Naive thymus-derived CD4-positive, alpha-beta T cell (primary cell): Measurements from ENCODE around the gene KRTAP3-2. TPM values are rescaled to one million over a fixed set of nuclear protein-coding genes. Genes with fewer than 3 reads are reported as not detected.

Source experiments
- ATAC-seq: fragments of 150-1000 bp; cut with Tn5 transposase; 2 replicates; pipeline ENCODE4 v1.10.0; 2021; ENCODE audit warnings: mild to moderate bottlenecking, moderate library complexity
- CTCF ChIA-PET: fragments of 350-600 bp; sonication (Branson Sonifier 250); formaldehyde crosslinking; loops from one replicate; lab custom pipeline; 2021; ENCODE audit warnings: antibody characterized with exemption; lab: Charles Lee
- POLR2A ChIA-PET: fragments of 350-600 bp; sonication (Branson Sonifier 250); formaldehyde crosslinking; loops from one replicate; lab custom pipeline; 2021; ENCODE audit warnings: antibody characterized with exemption, inconsistent platforms; lab: Charles Lee
- DNase-seq, 9 donors: peaks; one replicate each; pipeline versions ENCODE4 v3.0.0 to v3.0.0-alpha.2; 2020 to 2022; ENCODE audit warnings: mixed read lengths in 1 of 9
- H3K27ac ChIP-seq: one replicate; pipeline ENCODE4 v1.7.0; 2013; ENCODE audit warnings: mild to moderate bottlenecking, low read depth, low read length, moderate library complexity
- H3K27me3 ChIP-seq, 2 donors: one replicate each; pipeline ENCODE4 v1.7.0; 2013; ENCODE audit warnings: low read length in 2 of 2, mild to moderate bottlenecking in 2 of 2, moderate library complexity in 2 of 2; ENCODE audit not compliant: control insufficient read depth in 2 of 2, insufficient read depth in 2 of 2
- H3K36me3 ChIP-seq, 3 experiments: 1 replicate in 2 of 3; 2 replicates in 1 of 3; pipeline ENCODE4 v1.7.0; 2013; ENCODE audit warnings: low read length in 3 of 3, mild to moderate bottlenecking in 3 of 3, moderate library complexity in 1 of 3; ENCODE audit not compliant: insufficient read depth in 3 of 3, control insufficient read depth in 2 of 3
- H3K4me1 ChIP-seq, 2 donors: one replicate each; pipeline ENCODE4 v1.7.0; 2013; ENCODE audit warnings: low read length in 2 of 2, mild to moderate bottlenecking in 2 of 2, moderate library complexity in 1 of 2; ENCODE audit not compliant: control insufficient read depth in 2 of 2, insufficient read depth in 2 of 2
- H3K4me3 ChIP-seq: 2 replicates; pipeline ENCODE4 v1.7.0; 2013; ENCODE audit warnings: mild to moderate bottlenecking, low read length
- H3K9me3 ChIP-seq, 3 experiments: 1 replicate in 2 of 3; 2 replicates in 1 of 3; pipeline ENCODE4 v1.7.0; 2013; ENCODE audit warnings: low read length in 3 of 3; ENCODE audit not compliant: control insufficient read depth in 2 of 3
- H3K27ac Mint-ChIP-seq, 9 donors: one replicate each; pipeline ENCODE4 v1.8.0; 2020 to 2022; ENCODE audit warnings: mixed read lengths in 9 of 9, mild to moderate bottlenecking in 8 of 9, moderate library complexity in 5 of 9, inconsistent platforms in 2 of 9
- H3K27me3 Mint-ChIP-seq, 5 donors: one replicate each; pipeline ENCODE4 v1.8.0; 2021 to 2022; ENCODE audit warnings: mixed read lengths in 5 of 5, mild to moderate bottlenecking in 1 of 5
- H3K36me3 Mint-ChIP-seq, 5 donors: one replicate each; pipeline ENCODE4 v1.8.0; 2020 to 2022; ENCODE audit warnings: mixed read lengths in 5 of 5, mild to moderate bottlenecking in 3 of 5, inconsistent platforms in 1 of 5
- H3K4me1 Mint-ChIP-seq, 7 donors: one replicate each; pipeline ENCODE4 v1.8.0; 2020 to 2022; ENCODE audit warnings: mixed read lengths in 7 of 7, mild to moderate bottlenecking in 3 of 7, inconsistent platforms in 1 of 7
- H3K4me3 Mint-ChIP-seq, 10 donors: one replicate each; pipeline ENCODE4 v1.8.0; 2020 to 2022; ENCODE audit warnings: mild to moderate bottlenecking in 10 of 10, mixed read lengths in 10 of 10, moderate library complexity in 6 of 10, inconsistent platforms in 2 of 10
- H3K9me3 Mint-ChIP-seq, 11 donors: one replicate each; pipeline ENCODE4 v1.8.0; 2020 to 2022; ENCODE audit warnings: mixed read lengths in 11 of 11, mild to moderate bottlenecking in 4 of 11, inconsistent platforms in 1 of 11, moderate library complexity in 1 of 11
- intact Hi-C, 2 donors: fragments of 100-400 bp; cut with micrococcal nuclease; formaldehyde crosslinking; loops; one replicate each; pipeline ENCODE4 v1.15.1; 2023
- polyA plus RNA-seq, 2 donors: library from polyadenylated mRNA; unstranded; fragments of 300-500 nt; fragmentation: Illumina TruSeq; gene quantifications; one replicate each; pipeline ENCODE4 v1.2.3, GENCODE V29; 2021
- total RNA-seq, 6 experiments: library from RNA in 5 of 6; stranded (reverse) in 5 of 6; gene quantifications; 1 replicate in 5 of 6; 2 replicates in 1 of 6; pipeline ENCODE4 v1.2.3 and lab custom pipeline; 2021 to 2026

KRTAP3-2 gene
- total and polyA plus RNA-seq, 7 experiments from 2014 or later = not detected

GRCh38 chr17:41019415-41019814, 19.7 kb upstream of the KRTAP3-2 start:
- ATAC-seq (no peak), DNase-seq (no peak)
- Mint-ChIP-seq H3K36me3 (peaks cover 0 to 4% (median 0%) of the 10 kb centered on the region in 5 donors), H3K9me3 (peaks cover 0 to 5% (median 0%) of the 10 kb centered on the region in 11 donors), H3K4me1 (no peaks in the 10 kb centered on the region), H3K4me3 (no peak overlapping the region), H3K27ac (no peak overlapping the region), H3K27me3 (peaks cover 3 to 11% (median 6%) of the 10 kb centered on the region in 5 donors)
- H3K4me3 ChIP-seq = no peak overlapping the region
- no peak overlapping the region for H3K27ac ChIP-seq
- no peaks in the 10 kb centered on the region for H3K4me1 ChIP-seq
- H3K36me3 ChIP-seq = no peaks in the 10 kb centered on the region
- no peaks in the 10 kb centered on the region for H3K9me3 ChIP-seq
- intact Hi-C loops = no loop called here
- POLR2A ChIA-PET = no interaction called here
- CTCF ChIA-PET = interaction anchor here (0.7 kb wide), 1 partner anchor 444 kb away, joined by 3 read pairs; no protein-coding TSS in a partner anchor
- H3K27me3 ChIP-seq = no peaks in the 10 kb centered on the region

GRCh38 chr17:41018541-41018940, 18.8 kb upstream of the KRTAP3-2 start:
- CTCF ChIA-PET = no interaction called here

GRCh38 chr17:41016578-41017215, 17.0 kb upstream of the KRTAP3-2 start:
- H3K27ac ChIP-seq = no peak overlapping the region
- no peaks in the 10 kb centered on the region for H3K27me3 ChIP-seq
- ATAC-seq (no peak), DNase-seq (no peak)
- ChIA-PET POLR2A (no interaction called here), CTCF (no interaction called here)
- Mint-ChIP-seq H3K4me3 (no peak overlapping the region), H3K36me3 (peaks cover 0 to 4% (median 0%) of the 10 kb centered on the region in 5 donors), H3K9me3 (peaks cover 0 to 5% (median 0%) of the 10 kb centered on the region in 11 donors), H3K4me1 (no peaks in the 10 kb centered on the region), H3K27me3 (peaks cover 0 to 7% (median 6%) of the 10 kb centered on the region in 5 donors), H3K27ac (no peak overlapping the region)
- intact Hi-C loops = no loop called here
- no peak overlapping the region for H3K4me3 ChIP-seq
- H3K36me3 ChIP-seq = no peaks in the 10 kb centered on the region
- H3K9me3 ChIP-seq = no peaks in the 10 kb centered on the region
- no peaks in the 10 kb centered on the region for H3K4me1 ChIP-seq

More at GRCh38 chr17:41018541-41018940, 18.8 kb upstream of the KRTAP3-2 start:
- Mint-ChIP-seq H3K4me1 (no peaks in the 10 kb centered on the region), H3K36me3 (peaks cover 0 to 4% (median 0%) of the 10 kb centered on the region in 5 donors), H3K27me3 (peaks cover 3 to 10% (median 6%) of the 10 kb centered on the region in 5 donors), H3K9me3 (peaks cover 0 to 5% (median 0%) of the 10 kb centered on the region in 11 donors), H3K4me3 (no peak overlapping the region), H3K27ac (no peak overlapping the region)
- Histone ChIP-seq H3K36me3 (no peaks in the 10 kb centered on the region), H3K4me1 (no peaks in the 10 kb centered on the region), H3K9me3 (no peaks in the 10 kb centered on the region), H3K4me3 (no peak overlapping the region), H3K27me3 (no peaks in the 10 kb centered on the region), H3K27ac (no peak overlapping the region)
- ATAC-seq (no peak), DNase-seq (no peak)
- POLR2A ChIA-PET = no interaction called here
- intact Hi-C loops = no loop called here

- intact Hi-C loops = no loop called here
- H3K4me1 ChIP-seq = no peaks in the 10 kb centered on the region
- no peaks in the 10 kb centered on the region for H3K9me3 ChIP-seq
- no peaks in the 10 kb centered on the region for H3K36me3 Mint-ChIP-seq
- DNase-seq = no peak
- POLR2A ChIA-PET = no interaction called here
- peaks cover 0 to 6% (median 3%) of the 10 kb centered on the region in 5 donors for H3K27me3 Mint-ChIP-seq
- H3K27ac ChIP-seq = no peak overlapping the region
- no peak overlapping the region for H3K4me3 Mint-ChIP-seq
- ATAC-seq = no peak
- CTCF ChIA-PET = no interaction called here
- no peak overlapping the region for H3K4me3 ChIP-seq
- H3K27me3 ChIP-seq = no peaks in the 10 kb centered on the region
- H3K36me3 ChIP-seq = no peaks in the 10 kb centered on the region
- H3K4me1 Mint-ChIP-seq = no peaks in the 10 kb centered on the region
- no peak overlapping the region for H3K27ac Mint-ChIP-seq
- no peaks in the 10 kb centered on the region for H3K9me3 Mint-ChIP-seq
Measured at GRCh38 chr17:41015454-41015853, 15.7 kb upstream of the KRTAP3-2 start.

GRCh38 chr17:41013606-41014005, 13.9 kb upstream of the KRTAP3-2 start:
- Histone ChIP-seq H3K36me3 (no peaks in the 10 kb centered on the region), H3K27ac (no peak overlapping the region), H3K4me1 (no peaks in the 10 kb centered on the region), H3K27me3 (no peaks in the 10 kb centered on the region), H3K9me3 (no peaks in the 10 kb centered on the region), H3K4me3 (no peak overlapping the region)
- ATAC-seq (no peak), DNase-seq (no peak)
- H3K36me3 Mint-ChIP-seq = no peaks in the 10 kb centered on the region
- H3K4me3 Mint-ChIP-seq = no peak overlapping the region
- H3K4me1 Mint-ChIP-seq = no peaks in the 10 kb centered on the region
- CTCF ChIA-PET = interaction anchor here (0.7 kb wide), 2 partner anchors 13 to 103 kb away, joined by 3 read pairs; no protein-coding TSS in a partner anchor
- POLR2A ChIA-PET = no interaction called here
- no peaks in the 10 kb centered on the region for H3K9me3 Mint-ChIP-seq
- intact Hi-C loops = no loop called here
- H3K27me3 Mint-ChIP-seq = peaks cover 0 to 6% (median 3%) of the 10 kb centered on the region in 5 donors
- H3K27ac Mint-ChIP-seq = no peak overlapping the region

- POLR2A ChIA-PET = no interaction called here
- Mint-ChIP-seq H3K4me3 (no peak overlapping the region), H3K36me3 (no peaks in the 10 kb centered on the region), H3K27me3 (peaks cover 0 to 6% (median 3%) of the 10 kb centered on the region in 5 donors), H3K9me3 (no peaks in the 10 kb centered on the region), H3K27ac (no peak overlapping the region), H3K4me1 (no peaks in the 10 kb centered on the region)
- Histone ChIP-seq H3K36me3 (no peaks in the 10 kb centered on the region), H3K27ac (no peak overlapping the region), H3K4me3 (no peak overlapping the region), H3K27me3 (no peaks in the 10 kb centered on the region), H3K9me3 (no peaks in the 10 kb centered on the region), H3K4me1 (no peaks in the 10 kb centered on the region)
- intact Hi-C loops = no loop called here
- CTCF ChIA-PET = interaction anchor here (0.7 kb wide), 1 partner anchor 102 kb away, joined by 3 read pairs; no protein-coding TSS in a partner anchor
- no peak for DNase-seq
- no peak for ATAC-seq
Measured at GRCh38 chr17:41013181-41013580, 13.5 kb upstream of the KRTAP3-2 start.
